GM19324 (cell line): ENCODE results near the gene MICU1.
A peak's percentile ranks its signal among the peaks of the same experiment; 100 is the strongest.
"Not testable (repeated sequence)": the region's sequence is repeated elsewhere in the genome, so short reads cannot be mapped to it uniquely, and the experiment has no call there.

ENCODE experiments used
- ATAC-seq: cut with Tn5 transposase; IDR thresholded peaks from one replicate; pipeline ENCODE4 v1.9.1; 2021; ENCODE audit warnings: mild to moderate bottlenecking, moderate library complexity; ENCODE audit not compliant: unreplicated experiment, low FRiP score

The MICU1 gene

DNA sequence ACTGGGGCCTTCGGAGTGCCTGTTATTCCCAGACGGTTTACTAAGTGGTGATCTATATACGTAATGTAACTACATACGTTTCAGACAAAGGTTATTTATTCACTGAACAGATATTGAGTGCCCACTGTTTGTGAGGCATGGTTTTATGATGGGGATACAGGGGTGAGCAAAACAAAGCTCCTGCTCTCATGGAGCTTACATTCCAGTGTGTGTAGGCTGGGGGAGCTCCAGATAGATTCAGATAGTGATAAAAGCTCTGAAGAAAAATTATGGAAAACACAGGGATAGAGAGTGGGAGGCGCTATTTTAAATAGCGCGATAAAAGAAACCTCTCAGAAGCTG is 270.7 kb downstream of the MICU1 start:
- no peak for ATAC-seq

DNA sequence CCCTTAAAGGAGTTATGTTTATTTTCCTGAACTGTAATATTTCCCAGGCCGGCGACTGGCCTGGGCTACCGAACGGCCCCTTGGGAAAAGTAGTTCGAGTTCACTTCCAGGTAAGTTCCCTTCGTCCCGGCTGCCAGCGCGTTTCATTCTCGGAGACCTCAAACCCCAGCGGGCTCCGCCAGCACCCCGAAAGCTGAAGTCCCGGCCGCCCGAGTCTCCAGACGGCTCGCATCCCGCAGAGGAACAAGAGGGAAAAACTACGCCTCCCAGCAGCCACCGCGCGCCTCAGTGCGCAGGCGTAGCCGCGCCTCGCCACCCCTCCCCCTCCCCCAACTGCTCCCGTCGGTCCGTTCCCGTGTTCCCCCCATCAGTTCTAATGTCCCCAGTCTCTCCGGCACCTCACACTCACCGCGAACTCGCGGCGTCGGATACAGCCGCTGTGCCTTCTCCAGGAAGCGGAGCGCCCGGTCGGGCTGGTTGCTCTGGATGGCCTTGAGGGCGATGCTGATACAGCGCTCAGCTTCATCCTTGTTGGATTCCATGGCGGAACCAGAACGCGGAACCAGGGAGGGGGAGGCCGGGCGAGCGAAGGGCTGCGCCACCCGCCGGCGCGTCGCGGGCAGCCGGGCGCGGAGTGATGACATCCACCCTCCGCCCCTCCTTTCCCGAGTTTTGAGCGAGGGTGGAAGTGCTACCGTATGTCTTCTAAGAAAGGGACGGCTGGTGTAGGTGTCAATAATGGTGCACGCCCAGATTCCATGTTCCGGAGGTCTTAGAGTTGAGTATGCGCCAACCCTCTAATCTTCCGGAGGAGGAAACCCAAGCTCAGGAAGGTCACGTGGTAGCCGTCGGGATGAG is 271.3 kb downstream of the MICU1 start, which contains the start of gene DNAJB12:
TSS of gene DNAJB12 (minus strand) at position 564 of the 858 bp plus-strand sequence. CDS start at position 542, 22 bp downstream.
- ATAC-seq, result peak; percentile 85

DNA sequence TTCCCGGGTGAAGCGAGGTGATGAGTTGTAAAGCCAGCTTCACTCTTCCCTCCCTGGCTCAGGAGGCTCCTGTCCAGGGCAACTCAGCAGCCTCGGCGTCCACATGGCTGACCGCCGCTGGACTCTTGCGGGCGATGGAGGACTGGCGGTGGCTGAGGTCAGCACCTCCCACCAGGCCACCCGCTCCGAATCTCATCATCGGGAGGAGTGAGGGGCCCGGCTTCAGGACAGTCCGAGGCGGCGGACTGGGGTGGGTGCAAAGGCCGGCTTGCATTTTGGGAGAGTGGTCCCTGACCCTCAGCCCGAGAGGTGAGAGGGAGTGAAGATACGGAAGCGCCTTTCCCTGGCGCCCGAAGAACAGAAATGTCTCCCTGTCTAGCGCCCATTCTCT is 271.9 kb downstream of the MICU1 start:
- ATAC-seq, result peak; percentile 7

DNA sequence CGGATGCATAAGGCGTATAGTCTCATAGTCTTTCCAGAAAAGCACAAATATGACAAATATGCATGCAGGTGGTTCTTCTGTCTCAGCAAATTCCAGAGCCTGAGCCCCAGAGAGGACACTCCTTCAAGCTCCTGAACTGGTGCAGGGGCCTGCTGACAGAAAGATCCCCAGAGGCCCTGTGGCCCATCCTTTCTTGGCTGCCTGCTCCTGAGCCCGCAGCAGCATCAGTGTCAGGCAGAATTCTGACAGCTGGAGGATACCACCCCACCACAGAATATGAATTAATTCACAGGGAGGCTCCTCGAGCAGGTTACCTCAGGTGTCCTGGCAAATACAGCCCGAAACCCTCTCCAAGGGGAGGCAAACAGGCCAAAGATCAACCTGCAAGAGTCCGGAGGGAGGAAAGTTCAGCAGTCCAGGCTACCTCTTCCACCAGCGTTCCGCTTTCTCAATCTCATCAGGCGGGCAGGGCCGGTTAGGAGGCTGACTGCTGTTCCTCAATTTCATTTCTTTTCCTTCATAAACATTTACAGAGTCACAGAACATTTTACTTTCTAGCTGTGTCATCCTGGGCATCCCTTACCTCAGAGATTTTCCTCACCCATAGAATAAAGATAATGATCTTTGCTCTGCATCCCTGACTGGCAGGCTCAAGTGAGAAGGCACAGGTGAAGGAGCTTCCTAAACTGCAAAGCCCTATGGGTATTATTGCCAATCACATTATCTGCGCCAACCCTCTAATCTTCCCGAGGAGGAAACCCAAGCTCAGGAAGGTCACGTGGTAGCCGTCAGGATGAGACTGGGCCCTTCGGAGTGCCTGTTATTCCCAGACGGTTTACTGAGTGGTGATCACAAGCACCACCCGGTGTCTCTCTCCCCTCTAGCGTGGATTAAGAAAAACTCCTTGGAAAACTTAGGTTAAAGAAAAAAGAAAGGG is 272.6 kb downstream of the MICU1 start:
- no peak for ATAC-seq

DNA sequence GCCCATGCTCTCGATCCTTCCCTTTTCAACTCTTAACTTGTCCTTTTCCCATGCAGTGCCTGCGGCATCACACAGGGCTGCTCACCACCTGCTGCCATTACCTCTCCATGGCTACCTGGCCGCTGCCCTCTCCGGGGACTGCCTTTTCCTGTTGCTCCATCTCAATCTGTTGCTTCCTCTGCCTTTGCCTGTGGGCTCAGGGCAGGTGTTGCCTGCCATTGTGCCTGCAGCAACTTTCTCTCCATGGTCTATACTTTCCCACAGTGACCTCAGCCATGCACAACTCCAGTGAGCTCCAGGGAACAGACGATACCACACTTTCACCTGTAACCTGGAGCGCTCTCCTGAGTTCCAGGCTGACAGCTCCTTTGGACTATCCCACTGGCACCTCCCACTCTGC is 274.4 kb downstream of the MICU1 start:
- ATAC-seq, result no peak

DNA sequence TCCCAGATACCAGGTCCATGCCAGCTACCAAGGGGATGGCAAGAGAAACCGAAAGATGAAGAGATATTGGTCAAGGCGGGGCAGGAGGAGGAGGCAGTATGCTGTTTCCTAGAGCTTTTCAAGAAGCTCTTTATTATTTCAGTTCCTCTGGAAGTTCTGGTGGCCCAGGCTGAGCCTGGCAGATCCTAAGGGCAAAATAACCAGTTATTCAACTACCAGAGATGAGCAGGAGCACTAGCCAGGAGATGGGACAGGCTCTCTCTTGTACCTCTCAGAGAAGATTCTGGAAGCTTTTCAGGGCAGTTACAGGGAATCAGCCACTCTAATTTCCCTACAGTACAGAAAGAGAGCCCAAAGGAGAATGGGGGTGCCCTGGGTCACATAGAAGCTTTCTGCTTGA is 276.4 kb downstream of the MICU1 start:
- no peak for ATAC-seq

DNA sequence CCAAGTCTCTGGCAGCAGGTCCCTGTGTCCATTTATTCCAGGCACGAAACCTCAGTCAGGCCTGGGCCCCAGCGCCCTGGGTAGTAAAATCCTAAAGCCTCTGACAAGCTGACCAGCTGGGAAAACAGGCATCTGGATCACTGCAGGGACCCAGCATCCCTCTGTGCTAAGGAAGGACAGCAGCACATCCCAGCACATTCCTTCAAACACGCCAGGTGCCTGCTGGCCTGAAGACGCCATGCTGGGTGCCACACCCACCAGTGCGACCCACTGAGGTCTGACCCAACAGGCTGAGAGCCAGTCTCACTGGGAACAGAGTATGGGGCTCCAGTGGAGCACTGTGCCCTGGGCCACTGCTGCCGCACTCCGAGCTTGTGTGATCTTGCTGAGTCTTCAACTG is 277.6 kb downstream of the MICU1 start:
- no peak for ATAC-seq

DNA sequence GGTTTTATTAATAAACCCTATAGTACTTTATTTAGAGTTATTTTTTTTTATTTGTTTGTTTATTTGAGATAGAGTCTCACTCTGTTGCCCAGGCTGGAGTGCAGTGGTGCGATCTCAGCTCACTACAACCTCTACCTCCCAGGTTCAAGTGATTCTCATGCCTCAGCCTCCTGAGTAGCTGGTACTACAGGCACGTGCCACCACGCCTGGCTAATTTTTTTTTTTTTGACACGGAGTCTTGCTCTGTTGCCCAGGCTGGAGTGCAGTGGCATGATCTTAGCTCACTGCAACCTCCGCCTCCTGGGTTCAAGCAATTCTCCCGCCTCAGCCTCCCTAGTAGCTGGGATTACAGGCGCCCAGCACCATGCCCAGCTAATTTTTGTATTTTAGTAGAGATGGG is 279.8 kb downstream of the MICU1 start:
- not testable (repeated sequence) for ATAC-seq

DNA sequence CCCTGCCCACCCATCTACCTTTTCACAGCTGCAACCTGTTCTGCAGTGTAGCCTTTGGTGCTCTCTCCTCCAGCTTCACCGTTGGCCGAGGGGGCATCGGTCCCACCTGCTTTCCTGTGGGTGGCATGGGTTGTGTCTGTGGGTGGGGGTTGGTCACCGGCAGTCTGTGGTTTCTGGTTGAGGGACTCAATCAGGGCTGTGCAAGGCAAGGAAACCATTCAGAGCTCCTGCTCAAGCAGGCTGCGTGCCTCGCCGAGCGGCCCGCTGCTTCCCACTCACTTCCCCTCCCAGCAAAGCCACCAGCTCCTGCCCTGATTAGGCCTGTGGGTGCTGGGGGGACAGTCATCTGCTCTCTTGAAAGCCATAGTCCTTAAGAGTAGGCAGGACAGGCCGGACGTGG is 280.9 kb downstream of the MICU1 start:
- no peak for ATAC-seq

DNA sequence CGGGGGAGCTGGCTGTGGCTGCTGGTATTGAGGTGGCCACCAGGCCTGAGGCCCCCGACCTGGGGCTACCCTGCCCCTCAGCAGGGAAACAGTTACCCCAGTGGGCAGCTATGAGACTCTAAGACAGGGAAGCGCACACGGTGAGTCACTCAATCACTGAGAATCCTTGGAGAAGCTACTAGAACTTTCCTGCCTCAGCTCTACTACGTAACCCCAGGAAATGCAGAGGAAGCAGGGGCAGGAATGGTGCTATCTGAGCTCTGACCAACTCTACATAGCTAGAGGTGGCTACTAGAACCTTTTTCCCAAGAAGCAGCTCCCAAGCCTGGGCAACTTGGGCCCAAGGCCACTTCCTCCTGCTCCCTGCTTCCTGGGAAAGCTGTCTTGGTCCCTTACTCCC is 283.0 kb downstream of the MICU1 start:
- no peak for ATAC-seq

DNA sequence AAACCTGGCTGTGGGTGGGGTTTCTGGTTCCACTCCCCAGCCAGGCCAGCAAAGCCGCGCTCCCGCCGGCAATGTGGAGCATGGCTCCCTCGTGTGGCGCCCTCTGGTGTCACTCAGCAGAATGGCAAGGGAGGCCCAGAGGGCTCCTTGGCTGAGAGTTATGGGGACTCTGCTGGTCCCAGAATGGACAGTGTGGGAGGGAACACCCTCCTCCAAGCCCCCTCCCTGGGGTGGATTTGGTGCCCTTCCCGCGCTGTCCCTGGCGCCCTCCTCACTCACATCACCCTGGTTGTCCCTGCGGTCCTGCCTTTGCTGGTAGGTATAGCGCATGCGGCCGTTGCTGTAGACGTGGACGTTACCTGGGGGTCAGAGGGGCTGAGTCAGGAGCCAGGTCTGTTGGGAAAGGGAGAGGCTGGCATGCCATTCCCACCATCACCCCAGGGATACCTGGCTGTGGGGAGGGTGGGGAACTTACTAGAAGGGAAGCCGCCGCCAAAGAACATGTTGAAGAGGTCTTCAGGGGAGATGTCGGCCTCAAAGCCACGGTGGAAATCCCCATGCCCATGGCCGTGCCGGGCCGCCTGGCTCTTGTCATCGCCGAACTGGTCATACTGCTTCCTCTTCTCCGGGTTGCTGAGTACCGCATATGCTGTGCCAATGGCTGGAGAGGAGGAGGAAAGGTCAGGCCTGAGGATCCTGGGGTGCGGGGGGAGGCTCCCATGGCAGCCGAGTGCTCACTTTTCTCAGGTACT is 285.2 kb downstream of the MICU1 start:
- no peak for ATAC-seq

DNA sequence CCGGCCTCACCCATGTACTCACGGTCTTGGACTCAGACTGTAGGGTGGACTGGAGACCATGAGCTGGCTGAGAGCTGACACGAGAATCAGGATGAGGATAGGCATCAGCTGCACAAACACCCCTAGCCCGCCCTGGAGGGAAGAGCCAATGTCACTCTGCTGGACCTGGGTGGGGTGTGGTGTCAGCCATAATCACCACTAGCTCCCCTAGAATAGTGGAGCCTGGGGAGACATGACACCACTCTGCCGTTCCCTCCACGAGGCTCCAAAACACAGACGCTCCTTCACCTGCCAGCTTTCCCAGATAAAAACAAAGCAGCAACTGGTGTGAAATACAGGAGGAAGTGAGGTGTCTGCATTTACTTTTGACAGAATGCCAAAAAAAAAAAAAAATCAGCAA is 287.7 kb downstream of the MICU1 start:
- ATAC-seq, result no peak

DNA sequence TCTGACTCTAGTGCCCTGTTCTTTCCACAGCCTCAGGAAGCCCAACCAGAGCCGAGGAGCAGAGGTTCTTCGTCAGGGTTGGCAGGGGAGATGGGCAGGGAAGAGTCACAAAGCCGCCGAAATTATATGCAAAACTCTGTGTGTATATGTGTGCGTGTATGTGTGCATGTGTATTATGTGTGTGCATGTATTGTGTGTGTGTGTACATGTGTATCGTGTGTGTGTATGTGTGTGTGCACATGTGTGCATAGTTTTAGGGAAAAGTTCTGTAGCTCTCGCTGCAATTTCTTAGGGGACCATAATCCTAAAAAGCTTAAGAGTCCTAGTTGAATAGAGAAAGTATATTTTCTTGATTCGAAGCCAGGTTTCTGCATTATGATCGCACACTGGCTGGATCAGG is 288.2 kb downstream of the MICU1 start:
- ATAC-seq, result no peak

DNA sequence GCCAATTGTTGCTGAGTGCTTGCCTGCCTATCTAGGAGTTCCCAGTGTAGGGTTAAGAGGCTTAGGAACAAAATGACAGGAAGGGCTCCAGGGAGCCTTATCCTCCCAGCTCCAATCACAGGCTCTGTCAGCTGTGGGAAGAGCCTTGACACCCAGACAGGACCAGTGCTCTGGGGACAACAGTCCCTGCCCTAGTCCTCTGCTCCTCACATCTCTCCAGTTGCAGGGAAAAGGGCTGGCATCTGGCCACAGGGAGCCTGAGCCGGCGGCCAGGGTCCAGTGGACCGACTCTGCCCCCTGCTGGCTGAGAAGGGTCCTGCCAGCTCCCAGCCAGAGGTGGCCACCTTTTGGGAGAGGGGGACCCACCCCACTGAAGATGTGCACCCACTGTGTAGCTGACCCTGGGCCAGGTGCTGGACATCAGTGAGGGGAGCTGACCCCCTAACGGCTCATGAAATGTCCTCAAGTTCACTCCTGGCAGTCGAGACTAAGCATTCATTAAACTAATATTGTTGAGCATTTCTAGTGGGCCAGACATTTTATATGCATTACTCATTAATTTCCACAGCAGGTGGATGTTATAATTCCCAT is 288.7 kb downstream of the MICU1 start:
- ATAC-seq, result no peak

DNA sequence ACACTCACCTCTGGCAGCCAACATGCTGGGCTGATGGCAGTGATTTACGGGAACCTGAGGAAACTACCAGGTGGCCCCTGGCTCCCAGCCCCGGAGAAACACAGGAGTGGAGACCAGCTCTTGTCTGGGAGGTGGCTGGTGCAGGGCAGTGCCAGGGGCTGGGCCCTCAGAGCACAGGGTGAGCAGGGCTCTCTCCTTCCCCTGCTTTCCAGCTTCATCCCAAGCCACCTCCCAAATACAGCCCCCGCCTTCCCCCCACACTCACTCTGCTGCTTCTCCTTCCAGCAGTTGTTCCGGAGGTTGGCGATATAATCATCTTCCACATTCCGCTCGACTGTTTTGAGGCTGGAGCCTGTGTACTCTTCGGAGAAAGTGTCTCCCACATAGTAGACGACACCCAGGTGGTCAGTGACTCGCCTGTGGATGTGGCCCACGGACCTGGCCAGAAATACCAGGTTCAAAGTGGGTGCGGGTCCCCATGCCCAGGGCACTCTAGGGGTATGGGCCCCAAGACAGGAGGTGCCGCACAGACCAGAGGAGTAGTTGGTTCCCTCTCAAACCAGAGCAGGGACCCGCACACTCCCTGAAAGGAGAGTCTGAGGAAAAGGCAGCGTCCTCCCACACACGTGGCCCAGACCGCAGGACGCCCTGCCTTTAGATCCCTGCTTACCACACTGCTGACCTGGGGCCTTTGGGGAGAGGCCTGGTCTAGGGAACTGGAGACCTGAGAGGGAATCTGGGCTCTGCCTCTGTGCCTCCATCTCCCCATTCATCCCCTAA is 289.4 kb downstream of the MICU1 start:
- no peak for ATAC-seq

DNA sequence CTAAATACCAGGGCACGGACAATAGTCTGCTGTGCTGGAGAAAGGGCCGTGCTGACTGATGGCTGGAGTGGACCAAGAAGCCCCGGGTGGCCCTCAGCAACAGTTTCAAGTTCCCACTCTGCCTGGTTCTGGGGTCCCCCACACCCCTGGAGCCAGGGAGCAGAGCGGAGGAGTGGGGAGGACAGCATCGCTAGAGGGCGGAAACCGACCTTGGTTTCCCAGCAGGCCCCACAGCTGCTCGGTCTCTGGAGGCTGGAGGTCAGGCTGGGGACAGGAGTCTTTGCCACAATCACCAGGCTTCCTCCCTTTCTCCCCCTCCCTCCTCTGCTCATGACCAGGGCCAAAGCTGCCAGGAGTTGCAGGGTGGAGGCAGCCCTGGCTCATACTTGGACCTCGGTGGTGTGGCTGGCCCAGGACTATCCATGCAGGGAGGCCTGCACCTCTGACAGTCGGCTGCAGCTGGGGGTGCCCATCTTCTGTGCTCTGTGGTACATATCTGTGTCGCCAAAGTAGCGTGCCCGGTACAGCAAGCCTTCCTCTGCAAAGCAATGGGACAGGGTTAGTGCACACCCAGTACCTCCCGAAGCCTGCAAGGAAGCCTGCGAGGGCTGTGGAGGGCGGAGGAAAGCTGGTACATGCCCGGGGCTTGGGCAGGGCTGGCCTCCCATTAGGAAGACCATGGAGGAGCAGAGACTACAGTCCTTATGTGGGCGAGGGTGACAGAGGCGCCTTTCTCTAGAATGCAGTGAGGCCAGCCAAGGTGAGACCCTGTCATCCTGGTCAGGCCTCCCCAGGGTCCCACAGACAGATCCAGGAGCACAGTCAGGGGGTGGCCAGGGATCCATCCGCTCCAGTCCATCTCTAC is 290.3 kb downstream of the MICU1 start:
- peak; percentile 17 for ATAC-seq

DNA sequence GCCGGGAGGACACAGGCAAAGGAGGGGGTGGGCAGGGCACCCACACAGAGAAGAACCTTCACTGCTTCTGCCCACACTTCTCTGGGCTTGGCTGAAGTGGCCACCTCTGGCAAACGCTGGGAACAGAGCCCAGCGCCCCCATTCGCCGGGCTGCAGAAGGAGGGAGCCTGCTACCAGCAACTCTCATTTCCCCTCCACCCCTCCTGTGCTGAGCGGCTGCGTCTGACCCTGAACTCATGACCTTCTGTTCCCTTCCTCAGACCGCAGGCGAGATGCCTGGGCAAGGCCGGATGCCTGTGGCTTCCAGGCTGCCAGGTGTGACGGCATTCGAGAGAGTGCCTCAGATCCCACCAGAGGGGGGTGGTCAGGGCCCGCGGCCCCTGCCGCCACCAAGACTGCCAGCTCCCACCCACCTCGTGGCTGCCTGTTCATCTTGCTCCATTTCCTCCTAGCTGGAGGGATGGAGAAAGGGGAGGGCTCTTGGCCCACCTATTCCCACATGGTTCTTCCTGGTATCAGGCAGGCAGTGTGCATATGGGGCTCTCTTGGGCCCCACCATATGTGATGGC is 291.0 kb downstream of the MICU1 start:
- ATAC-seq, result peak; percentile 52

DNA sequence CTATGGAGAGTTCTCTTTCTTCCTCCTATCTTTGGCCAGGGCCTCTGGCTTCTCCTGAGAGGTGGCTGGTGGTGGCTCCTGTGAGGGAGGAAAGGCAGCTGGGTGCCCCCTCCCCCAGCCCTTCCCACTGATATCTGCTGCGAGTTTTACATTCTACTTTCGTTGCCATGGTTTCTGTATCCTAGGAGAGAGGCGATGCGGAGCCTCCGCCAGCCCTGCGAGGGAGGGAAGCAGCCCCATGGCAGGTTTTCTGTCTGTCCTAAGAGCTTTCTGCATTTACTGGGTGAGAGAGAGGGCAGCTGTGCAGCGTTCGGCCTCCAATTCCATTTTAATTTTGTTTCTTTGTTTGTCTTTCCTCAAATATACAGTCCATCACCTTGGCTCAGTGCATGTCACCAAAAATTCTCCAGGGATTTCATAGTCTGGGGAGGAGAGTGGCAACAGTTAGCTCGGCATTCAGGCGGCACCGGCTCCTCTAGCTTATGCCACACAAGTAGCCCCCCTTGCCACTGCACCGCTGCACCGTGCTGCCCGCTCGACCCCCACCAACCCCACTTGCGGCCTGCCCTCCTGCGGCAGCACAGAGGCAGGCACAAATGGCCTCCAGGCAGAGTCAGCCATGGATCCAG is 291.6 kb downstream of the MICU1 start:
- no peak for ATAC-seq
